ENCODE data around the gene PSEN1.

DNA sequence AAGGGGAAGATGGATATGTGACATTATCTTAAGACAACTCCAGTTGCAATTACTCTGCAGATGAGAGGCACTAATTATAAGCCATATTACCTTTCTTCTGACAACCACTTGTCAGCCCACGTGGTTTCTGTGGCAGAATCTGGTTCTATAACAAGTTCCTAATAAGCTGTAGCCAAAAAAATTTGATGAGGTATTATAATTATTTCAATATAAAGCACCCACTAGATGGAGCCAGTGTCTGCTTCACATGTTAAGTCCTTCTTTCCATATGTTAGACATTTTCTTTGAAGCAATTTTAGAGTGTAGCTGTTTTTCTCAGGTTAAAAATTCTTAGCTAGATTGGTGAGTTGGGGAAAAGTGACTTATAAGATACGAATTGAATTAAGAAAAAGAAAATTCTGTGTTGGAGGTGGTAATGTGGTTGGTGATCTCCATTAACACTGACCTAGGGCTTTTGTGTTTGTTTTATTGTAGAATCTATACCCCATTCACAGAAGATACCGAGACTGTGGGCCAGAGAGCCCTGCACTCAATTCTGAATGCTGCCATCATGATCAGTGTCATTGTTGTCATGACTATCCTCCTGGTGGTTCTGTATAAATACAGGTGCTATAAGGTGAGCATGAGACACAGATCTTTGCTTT, 36.9 kb downstream of the PSEN1 start:
- TF ChIP-seq EZH2phosphoT487 (IDR thresholded peaks at IDR 0.05; ENCODE audit: insufficient read depth, low read depth) (no peak), EZH2 (IDR thresholded peaks at IDR 0.05; ENCODE audit: insufficient read depth, poor library complexity, severe bottlenecking) (no peak)

Measured in GM23248 (cell line).